Glomerular visceral epithelial cell (primary cell): ENCODE measurements around the gene RIPPLY1.

Experiments
- DNase-seq: peaks from one replicate; pipeline ENCODE4 v3.0.0-alpha.2; 2016; ENCODE audit errors: extremely low spot score

The RIPPLY1 gene, protein sequence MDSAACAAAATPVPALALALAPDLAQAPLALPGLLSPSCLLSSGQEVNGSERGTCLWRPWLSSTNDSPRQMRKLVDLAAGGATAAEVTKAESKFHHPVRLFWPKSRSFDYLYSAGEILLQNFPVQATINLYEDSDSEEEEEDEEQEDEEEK

DNA sequence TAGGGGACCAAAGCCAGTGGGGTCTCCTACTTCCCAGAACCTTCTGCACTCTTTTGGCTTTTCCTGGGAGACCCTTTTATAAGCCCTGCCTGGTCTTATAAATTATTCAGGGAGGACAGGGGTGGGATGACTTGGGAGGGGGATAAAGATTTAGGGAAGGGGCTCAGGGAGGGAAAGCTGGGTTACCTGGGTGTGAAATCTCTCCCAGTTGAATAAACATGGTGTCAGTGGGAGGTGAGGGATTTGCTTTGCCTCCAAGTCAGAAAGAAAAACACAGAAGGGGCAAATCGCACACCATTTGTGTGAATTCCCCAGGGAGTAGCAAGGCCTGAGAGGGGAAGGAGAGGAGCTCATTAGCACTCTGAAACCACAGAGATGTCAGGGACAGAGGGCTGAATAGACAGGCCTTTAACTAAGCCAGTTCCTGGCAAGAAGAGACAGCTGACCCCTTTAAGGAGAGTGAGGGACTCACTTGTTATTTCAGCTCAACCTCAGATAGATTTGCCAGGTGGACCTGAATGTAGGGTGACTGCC lies at the start of gene RIPPLY1:
Gene RIPPLY1 (minus strand): TSS at position 51 of the 534 bp plus-strand sequence. CDS start 54 bp downstream, outside the sequence.
- no peak for DNase-seq

GRCh38 chrX:106952538-106952937 lies 49.4 kb upstream of the RIPPLY1 start:
- DNase-seq, result no peak

- no peak for DNase-seq
These were observed 48.9 kb upstream of the RIPPLY1 start for GRCh38 chrX:106952089-106952488.

- DNase-seq, result no peak
These were observed 48.1 kb upstream of the RIPPLY1 start for GRCh38 chrX:106951230-106951629.

- no peak for DNase-seq
These were observed 47.2 kb upstream of the RIPPLY1 start for GRCh38 chrX:106950381-106950780.

- DNase-seq, result no peak
These were observed 46.2 kb upstream of the RIPPLY1 start for GRCh38 chrX:106949366-106949765.

GRCh38 chrX:106948641-106949040 lies 45.5 kb upstream of the RIPPLY1 start:
- DNase-seq, result no peak

DNA sequence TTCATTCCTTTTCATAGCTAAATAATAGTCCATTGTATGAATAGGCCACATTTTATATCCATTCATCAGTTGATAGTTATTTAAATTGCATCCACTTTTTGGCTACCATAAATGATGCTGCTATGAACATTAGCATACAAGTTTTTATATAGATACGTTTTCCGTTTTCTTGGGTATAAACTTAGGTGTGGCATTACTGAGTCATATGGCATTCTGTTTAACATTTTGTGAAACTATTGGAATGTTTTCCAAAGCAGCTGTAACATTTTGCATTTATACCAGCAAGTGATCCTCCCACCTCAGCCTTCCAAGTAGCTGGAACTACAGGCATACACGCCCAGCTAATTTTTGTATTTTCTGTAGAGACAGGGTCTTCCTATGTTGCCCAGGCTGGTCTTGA lies 43.3 kb upstream of the RIPPLY1 start:
- no peak for DNase-seq

- DNase-seq, result no peak
These were observed 36.9 kb upstream of the RIPPLY1 start for GRCh38 chrX:106940068-106940467.

- DNase-seq, result no peak
These were observed 36.4 kb upstream of the RIPPLY1 start for GRCh38 chrX:106939566-106939965.

- no peak for DNase-seq
These were observed 33.1 kb upstream of the RIPPLY1 start for GRCh38 chrX:106936246-106936645.

DNA sequence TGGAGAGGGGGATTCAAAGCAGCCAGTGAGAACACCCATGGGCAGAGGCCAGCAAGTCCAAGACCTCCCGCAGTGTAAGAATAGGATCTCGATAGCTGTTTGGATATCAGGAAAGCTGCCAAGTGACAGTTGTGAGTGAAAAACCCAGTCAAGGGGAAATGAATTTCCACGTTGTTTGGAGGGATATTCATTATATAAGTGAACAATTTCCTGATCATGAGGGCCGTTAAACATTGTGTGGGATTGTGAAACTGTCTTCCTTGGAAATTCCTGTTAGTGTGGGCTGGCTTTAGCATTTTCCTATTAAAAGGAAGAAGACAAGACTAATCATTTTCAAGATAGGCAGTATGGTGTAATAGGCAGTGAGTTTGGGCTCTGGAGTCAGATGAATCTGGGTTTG lies 32.0 kb upstream of the RIPPLY1 start:
- DNase-seq, result peak; percentile 88

GRCh38 chrX:106933538-106933961 lies 30.4 kb upstream of the RIPPLY1 start:
- peak; percentile 84 for DNase-seq

- DNase-seq, result peak; percentile 16
These were observed 29.9 kb upstream of the RIPPLY1 start for GRCh38 chrX:106932960-106933537.

- peak; percentile 40 for DNase-seq
These were observed 29.4 kb upstream of the RIPPLY1 start for GRCh38 chrX:106932492-106932923.

GRCh38 chrX:106931831-106932491 lies 28.8 kb upstream of the RIPPLY1 start:
- DNase-seq, result peak; percentile 15

DNA sequence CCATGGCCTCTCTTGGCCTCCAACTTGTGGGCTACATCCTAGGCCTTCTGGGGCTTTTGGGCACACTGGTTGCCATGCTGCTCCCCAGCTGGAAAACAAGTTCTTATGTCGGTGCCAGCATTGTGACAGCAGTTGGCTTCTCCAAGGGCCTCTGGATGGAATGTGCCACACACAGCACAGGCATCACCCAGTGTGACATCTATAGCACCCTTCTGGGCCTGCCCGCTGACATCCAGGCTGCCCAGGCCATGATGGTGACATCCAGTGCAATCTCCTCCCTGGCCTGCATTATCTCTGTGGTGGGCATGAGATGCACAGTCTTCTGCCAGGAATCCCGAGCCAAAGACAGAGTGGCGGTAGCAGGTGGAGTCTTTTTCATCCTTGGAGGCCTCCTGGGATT lies 25.1 kb upstream of the RIPPLY1 start:
- DNase-seq, result no peak

DNA sequence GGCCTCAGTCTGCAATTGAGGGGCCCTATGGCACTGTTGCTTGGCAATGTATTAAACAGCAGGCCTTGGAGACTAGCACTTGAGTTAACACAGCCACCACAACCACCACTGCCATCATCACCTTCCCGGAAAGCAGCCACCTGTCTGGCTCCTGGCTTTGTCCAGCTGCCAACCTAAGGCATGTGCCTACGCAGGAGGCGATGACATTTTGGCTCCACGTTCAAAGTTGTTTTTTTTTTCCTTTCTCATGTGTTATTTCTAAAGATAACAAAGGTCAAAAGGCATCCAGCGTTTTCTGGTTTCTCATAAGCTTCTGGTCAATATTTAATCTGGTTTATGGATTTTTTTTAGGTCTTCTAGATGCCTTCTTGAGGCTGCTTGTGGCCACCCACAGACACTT lies 24.6 kb upstream of the RIPPLY1 start:
- DNase-seq, result peak; percentile 80

GRCh38 chrX:106927023-106927422 lies 23.9 kb upstream of the RIPPLY1 start:
- peak; percentile 16 for DNase-seq

- DNase-seq, result no peak
These were observed 18.5 kb upstream of the RIPPLY1 start for GRCh38 chrX:106921637-106922036.

- DNase-seq, result no peak
These were observed 16.9 kb upstream of the RIPPLY1 start, which contains the start of gene CLDN2 for GRCh38 chrX:106919932-106920452. Gene CLDN2 (plus strand): TSS chrX:106920402. CDS start chrX:106928229, 7,827 bp downstream.

GRCh38 chrX:106917830-106918500 lies 14.8 kb upstream of the RIPPLY1 start:
- peak; percentile 92 for DNase-seq
